Limb (tissue), 2 donors: ENCODE measurements around the gene ACAA2.

Source experiments
- DNase-seq, 2 donors: peaks; one replicate each; pipeline ENCODE4 v3.0.0-alpha.2; 2016; ENCODE audit errors: extremely low spot score in 2 of 2

The ACAA2 gene

GRCh38 chr18:49743117-49743567 lies 70.2 kb downstream of the ACAA2 start:
- no peak for DNase-seq

GRCh38 chr18:49742316-49743116 lies 70.8 kb downstream of the ACAA2 start:
- DNase-seq, result no peak

- DNase-seq, result no peak
These were observed 74.1 kb downstream of the ACAA2 start for GRCh38 chr18:49739275-49739674.

DNA sequence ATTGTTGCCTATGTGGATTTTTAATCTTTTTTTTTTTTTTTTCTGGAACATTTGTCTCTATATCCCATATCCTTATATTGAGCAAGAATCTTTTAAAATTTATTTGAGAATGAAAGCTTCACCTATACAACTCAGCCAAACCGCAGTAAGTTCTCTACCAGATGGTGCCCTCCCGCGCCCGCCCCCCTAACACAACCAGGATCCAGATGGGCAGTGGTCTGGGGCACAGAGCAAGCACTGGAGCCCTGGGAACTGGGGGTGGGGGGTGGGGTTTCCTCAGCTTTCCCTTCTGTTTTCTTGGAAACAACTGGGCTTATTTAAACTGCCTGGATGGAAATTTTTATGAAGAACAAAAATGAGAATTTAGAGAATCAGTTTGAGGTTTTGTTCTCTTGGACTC lies 74.6 kb downstream of the ACAA2 start:
- DNase-seq, result no peak

- no peak for DNase-seq
These were observed 78.5 kb downstream of the ACAA2 start for GRCh38 chr18:49734836-49735235.

- no peak for DNase-seq
These were observed 79.3 kb downstream of the ACAA2 start for GRCh38 chr18:49733896-49734585.

DNA sequence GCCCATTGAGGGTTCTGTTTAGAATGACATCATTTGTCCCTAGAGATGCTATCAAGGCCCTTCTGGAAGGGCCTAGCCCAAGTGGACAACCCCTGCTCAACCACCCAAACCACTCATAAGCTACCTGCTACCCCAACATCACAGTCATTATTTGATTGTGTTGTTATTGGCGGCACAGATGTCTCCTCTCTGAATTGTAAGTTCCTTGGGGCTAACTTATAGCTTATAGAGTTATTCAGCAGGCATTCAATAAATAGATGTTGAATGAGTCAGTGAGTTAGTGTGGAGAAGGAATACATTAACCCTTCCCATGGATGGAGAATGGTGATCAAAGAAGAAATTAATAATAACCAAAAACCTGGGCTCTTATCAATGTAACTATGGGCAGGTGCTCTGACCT lies 80.0 kb downstream of the ACAA2 start:
- no peak for DNase-seq
